HG03060 (cell line): ENCODE data around the gene DAPP1.

Experiments
- ATAC-seq: cut with Tn5 transposase; IDR thresholded peaks from one replicate; pipeline ENCODE4 v1.9.1; 2021; ENCODE audit warnings: low read depth, moderate number of reproducible peaks; ENCODE audit not compliant: unreplicated experiment

Gene DAPP1

DNA sequence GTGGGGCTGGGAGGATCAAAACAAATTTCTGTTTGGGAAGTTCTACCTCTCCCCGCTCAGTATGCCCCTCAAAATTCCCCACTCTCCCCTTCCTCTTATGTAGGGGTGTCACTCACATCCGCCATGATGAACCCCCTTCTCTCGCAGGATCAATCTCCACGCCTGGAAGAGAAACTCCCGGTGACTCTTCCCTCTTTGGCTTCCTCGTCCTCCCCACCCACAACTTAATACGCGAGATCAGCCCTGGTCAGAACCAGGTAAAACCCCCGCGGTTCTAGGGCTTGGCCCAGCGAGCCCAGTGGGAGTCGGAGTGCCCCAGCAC lies 77.2 kb downstream of the DAPP1 start:
- ATAC-seq: no peak

DNA sequence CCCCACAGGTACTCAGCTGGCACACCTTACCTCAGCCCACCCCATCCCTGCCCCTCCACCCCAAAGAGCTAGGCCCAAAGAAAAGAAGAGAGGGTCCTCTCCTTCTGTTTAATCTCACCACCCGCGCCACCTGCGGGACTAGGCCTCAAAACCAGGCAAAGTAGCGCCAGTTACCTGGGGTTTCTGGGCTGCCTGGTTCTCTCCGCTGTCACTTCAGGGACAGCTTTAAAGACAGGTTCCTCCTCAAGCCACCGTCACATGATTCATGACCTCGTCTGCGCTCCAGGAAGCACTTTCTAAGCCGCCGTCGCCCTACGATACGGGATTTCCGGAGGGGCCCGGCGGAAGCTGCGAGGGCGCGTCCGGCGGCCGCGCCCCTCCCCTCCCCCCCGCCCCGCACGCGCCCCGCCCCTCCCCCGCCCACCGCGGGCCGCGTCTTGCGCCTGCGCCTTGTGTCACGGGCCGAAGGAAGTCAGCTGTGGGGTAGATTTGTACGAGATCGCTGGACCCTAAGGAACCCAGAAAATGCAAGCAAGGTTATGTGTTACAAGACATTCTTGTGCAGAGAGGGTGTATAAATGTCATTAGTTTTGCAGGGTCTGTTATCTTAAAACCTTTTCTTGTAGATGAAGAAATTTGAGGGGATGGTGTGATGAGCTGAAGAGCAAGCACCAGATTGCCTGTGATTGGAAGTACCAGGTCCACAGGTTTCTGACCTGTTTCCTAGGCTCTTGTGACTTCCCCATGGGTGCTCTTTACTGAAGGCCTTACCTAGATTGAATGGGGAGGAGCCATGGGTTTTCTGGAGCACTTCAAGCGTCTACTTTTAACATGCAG lies 77.8 kb downstream of the DAPP1 start, which contains the start of gene LAMTOR3:
LAMTOR3 (minus strand) TSS at position 267 of the 837 bp plus-strand sequence. CDS start 464 bp downstream, outside the sequence.
- ATAC-seq: peak; percentile 98

DNA sequence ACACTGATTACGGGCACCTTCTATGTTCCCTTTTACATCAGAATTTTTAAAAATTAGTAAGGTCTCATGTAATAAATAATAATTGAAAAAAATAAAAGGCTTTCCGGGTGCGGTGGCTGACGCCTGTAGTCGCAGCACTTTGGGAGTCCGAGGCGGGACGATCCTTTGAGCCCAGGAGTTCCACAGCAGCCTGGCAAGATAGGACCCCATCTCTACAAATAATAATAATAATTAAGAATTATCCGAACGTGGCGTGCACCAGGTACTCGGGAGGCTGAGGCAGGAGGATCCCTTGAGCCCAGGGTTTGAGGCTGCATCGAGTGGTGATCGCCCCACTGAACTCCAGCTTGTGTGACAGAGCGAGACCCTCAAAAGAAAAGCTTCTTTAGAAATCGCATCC lies 78.4 kb downstream of the DAPP1 start:
- no peak for ATAC-seq

DNA sequence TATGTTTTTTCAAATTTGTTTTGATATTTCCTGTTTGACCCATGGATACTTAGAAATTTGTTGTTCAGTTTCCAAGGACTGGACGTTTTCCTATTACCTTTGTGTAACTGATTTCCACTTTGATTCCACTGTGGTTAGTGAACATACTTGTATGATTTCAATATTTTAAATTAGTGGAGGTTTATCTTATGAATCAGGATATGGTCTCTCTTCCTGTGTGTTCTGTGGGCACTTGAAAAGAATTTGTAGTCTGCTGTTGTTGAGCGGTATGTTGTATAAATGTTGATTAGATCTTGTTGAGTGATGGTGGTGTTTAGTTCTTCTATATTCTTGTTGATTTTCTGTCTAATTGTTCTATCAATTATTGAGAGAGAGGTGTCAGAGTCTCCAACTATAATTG lies 98.8 kb downstream of the DAPP1 start:
- no peak for ATAC-seq

DNA sequence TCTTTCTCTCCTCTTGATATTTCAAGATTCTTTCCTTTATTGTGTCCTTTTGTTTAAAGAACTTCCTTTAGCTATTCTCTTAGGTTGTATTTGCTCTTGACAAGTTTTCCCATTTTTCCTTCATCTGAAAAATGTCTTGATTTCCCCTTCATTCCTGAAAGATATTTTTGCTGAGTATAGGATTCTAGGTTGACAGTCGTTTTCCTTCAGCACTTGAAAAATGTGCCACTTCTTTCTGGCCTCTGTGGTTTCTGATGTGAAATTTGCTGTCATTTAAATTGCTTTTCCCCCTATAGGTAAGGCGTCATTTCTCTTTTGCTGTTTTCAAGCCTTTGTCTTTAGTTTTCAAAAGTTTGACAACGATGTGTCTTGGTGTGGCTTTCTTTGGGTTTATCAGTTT lies 100.9 kb downstream of the DAPP1 start:
- ATAC-seq: no peak

DNA sequence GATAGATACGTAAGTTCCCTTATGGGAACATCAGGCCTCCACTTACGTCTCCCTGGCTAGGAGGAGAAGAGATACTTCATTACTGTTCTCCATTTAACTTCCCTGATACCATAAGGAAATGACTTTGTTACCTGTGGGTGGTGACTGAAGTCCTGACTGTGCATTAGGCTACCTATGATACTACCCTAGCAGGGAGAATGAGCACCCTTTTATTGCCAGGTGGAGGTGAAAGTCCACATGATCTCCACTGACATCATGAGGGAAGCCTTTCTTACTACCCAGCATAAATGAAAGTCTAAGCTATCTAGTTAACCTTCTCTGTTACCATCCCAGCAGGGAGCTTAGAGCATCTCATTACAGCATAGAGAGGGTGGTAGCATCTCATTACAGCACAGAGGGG lies 102.0 kb downstream of the DAPP1 start:
- ATAC-seq: no peak
